GM12874 (cell line): ENCODE measurements around the gene FAM53B.

Experiments used
- TF ChIP-seq, protein P1 (sequence below): IDR thresholded peaks from 2 replicates; pipeline ENCODE4 v1.5.1; 2011; ENCODE audit warnings: low read depth, mild to moderate bottlenecking, control low read depth, low read length, moderate library complexity; ENCODE audit not compliant: insufficient read depth

The FAM53B gene

DNA sequence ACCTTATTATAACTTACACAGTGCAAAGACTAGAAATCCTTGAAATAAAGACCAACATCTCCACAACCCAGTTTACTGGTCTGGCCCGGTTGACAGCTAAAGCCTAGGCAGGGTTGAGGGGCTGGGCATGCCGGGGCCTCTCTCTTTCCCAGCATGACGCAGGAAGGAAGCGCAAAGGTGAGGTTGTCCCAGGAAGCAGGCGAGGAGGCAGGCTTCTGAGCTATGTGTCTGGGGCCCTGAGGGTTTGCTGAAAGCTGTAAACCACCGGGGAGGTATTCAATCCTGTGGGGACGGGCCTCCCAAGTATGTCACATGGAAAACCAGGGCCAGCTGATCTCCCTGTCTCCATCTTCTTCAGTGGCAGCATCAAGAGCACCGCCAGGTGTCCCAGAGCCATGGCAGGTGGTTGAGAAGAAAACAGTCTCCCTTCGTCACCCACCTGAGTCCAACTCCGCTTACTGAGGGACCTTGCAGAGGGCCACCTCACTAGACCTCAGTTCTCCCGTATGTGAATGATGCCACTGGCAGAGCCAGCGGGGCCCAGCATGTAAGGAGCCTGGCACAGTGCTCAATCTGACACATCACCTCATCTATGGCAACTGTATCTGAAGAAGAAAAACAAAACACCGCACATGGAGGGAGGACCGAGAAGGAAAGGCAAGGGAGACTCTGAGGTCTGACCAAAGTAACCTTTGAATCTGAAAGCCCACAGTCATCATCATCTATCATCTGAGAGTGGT, 49.5 kb downstream of the FAM53B start:
- TF ChIP-seq, protein P1, sequence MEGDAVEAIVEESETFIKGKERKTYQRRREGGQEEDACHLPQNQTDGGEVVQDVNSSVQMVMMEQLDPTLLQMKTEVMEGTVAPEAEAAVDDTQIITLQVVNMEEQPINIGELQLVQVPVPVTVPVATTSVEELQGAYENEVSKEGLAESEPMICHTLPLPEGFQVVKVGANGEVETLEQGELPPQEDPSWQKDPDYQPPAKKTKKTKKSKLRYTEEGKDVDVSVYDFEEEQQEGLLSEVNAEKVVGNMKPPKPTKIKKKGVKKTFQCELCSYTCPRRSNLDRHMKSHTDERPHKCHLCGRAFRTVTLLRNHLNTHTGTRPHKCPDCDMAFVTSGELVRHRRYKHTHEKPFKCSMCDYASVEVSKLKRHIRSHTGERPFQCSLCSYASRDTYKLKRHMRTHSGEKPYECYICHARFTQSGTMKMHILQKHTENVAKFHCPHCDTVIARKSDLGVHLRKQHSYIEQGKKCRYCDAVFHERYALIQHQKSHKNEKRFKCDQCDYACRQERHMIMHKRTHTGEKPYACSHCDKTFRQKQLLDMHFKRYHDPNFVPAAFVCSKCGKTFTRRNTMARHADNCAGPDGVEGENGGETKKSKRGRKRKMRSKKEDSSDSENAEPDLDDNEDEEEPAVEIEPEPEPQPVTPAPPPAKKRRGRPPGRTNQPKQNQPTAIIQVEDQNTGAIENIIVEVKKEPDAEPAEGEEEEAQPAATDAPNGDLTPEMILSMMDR, result no peak

DNA sequence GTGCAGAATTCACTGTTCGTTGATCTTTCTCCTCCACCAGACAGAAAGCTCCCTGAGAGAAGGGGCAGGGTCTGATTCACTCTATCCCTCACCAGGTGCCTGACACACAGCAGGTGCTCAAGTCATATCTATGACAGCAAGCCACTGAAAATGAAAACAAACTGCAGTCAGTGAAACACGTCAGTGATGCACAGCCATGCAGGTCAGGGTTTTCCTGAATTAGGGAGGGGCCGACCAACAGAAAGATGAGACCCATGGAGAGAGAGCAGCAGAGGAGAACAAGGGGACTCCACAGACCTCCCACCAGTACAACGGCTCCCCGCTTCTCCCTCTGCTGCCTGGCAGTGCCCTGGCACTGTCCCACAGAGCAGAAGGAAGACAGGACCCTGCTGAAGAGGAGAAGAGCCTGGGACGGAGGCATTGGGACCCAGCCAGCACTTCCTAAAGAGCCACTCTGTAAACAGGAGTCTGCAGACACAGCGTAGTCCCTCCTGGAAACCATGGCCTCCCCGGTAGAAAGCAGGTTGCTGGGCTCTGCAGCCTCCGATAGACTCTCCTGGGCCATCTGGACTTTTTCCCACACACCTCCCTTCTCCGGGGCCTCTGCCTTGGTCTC, 50.3 kb downstream of the FAM53B start:
- TF ChIP-seq, protein P1, result no peak

DNA sequence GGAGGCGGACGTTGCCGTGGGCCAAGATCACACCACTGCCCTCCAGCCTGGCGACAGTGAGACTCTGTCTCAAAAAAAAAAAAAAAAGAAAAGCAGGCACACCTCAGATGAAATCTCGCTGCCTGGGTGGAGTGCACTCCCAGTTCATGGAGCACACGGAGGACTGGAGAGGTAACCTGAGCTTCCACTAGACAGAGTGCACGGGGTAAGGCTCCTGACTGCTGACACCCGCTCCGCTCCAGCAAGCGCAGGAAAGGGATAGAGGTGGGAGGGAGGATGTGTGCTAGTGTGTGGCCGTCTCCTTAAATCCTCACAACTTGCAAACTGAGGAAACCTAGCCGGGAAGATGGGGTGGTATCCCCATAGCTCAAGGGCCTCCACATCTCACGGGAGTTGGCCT, 50.8 kb downstream of the FAM53B start:
- TF ChIP-seq, protein P1, result no peak

DNA sequence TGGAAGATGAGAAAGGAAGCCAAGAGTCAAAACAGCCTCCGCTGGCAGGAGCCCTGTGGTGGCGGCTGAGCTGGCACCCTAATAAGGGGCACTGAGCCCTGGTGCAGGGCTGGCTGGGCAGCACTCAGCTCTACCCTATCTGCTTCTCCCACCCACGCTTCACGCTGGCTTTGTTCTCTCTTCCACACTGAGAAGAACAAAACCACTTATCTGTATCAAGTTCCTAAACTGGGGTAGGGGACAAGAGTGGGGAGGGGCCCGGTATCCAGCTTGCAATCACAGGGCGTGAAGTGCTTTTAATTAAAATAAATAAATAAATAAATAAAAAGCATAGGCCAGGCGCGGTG, 52.1 kb downstream of the FAM53B start:
- TF ChIP-seq, protein P1, result no peak

DNA sequence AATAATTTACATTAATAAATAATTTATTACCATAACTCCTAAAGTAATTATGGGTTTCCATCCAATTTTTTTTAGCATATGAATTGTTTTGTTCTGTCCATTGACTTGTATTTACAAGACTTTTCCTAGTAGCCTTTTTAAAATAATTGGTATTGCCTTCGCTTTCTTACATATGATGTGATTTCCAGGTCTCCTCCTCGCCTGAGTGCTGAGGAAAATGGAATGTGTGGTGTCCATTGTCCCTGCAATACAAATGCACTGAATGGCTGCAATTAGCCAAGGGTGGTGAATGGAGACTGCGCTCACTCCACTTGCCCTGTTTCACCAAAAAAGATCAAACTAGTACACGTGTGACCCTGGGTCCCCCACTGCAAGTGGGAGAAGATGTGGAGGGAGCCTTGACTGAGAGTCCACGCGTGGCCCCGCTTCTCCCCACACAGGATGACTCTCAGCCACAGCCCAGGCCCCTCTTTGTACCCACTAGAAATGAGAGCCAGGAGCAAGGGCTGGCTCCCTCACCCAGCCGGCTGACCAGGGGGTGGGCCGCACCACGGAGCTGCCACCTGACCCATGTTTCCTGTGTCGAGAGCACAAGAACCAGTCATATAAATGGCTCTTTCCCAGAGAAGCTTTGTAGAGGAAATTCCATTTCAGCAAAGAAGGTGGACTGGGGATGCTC, 52.6 kb downstream of the FAM53B start:
- TF ChIP-seq, protein P1, result no peak

DNA sequence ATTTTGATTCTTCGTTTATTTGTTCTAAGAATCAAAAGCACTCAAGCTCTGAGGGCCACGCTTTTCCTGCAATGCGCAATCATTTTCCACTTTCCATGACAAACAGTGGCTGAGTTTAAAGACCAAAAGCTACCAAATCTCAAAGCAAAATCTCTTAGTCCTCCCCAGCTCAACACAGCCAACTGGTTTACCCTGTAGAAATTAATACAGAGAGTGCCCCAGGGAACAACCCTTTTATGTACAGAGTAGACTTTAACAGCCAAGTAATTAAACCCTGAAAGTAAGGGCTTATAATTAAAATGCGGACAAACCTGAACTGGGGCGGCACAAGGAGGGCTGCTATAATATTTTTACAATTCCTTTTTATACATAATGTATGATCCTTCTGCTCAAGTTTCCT, 53.2 kb downstream of the FAM53B start:
- TF ChIP-seq, protein P1, result no peak

DNA sequence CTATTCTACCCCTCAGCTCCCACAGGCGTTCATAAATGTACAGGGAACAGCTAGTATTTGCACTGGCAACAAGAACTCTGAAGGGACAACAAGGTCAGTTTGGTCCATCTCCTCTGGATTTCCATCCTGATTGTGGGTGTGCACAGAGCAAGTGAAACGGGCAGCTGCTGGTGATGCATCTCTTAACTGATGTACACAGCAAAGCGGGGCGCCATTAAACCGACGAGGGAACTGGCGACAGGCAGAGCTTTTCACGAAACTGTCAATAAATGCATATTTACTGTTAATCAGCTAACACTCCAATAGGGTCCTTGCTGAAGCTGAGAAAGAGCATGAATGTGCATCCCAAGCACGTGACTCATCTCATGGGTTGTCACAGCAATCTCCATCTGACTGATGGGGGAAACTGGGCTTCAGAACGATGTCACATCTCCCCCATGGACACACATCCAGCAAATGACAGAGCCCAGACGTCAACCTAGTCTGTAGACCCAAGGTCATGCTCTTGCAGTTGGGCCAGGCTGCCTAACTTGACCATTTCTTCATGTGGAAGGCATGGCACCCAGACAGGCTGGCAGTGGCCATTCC, 54.2 kb downstream of the FAM53B start:
- TF ChIP-seq, protein P1, result no peak
